Neural cell (in vitro differentiated cells): Measurements from ENCODE around the gene RPSA.

Source experiments
- EZH2 ChIP-seq: fragments of 200-600, 300-800 bp; shearing (Covaris generic), sonication (generic); IDR thresholded peaks from 2 replicates; pipeline ENCODE4 v1.6.1; 2014; ENCODE audit warnings: antibody characterized with exemption, low read length, borderline replicate concordance, mild to moderate bottlenecking; ENCODE audit not compliant: insufficient read depth, poor library complexity, severe bottlenecking
- POLR2AphosphoS5 ChIP-seq: IDR thresholded peaks from 2 replicates; pipeline ENCODE4 v1.6.1; 2012
- SMC3 ChIP-seq: fragments of 450-650 bp; conservative IDR thresholded peaks from 2 replicates; pipeline ENCODE4 v1.6.1; 2014; ENCODE audit warnings: antibody characterized with exemption, mild to moderate bottlenecking, moderate library complexity; ENCODE audit not compliant: poor library complexity
- TAF1 ChIP-seq: IDR thresholded peaks from 2 replicates; pipeline ENCODE4 v1.6.1; 2012; ENCODE audit warnings: low read depth
- TF ChIP-seq, protein P1 (sequence below): fragments of 450-650 bp; IDR thresholded peaks from 2 replicates; pipeline ENCODE4 v1.5.1; 2014; ENCODE audit warnings: antibody characterized with exemption, mild to moderate bottlenecking, moderate library complexity; ENCODE audit not compliant: poor library complexity, severe bottlenecking

DNA sequence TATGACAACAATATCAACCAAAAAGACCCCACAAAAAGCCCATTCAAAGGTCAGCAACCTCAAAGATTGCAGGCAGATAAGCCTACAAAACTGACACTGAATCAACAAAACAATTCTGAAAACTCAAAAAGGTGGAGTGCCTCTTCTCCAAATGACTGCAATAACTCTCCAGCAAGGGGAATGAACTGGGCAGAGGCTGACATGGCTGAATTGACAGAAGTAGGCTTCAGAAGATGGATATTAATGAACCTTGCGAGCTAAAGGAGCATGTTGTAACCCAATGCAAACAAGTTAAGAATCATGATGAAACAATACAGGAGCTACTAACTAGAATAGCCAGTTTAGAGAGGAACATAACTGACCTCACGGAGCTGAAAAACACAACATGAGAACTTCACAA lies 43.7 kb upstream of the RPSA start:
- TF ChIP-seq, protein P1, sequence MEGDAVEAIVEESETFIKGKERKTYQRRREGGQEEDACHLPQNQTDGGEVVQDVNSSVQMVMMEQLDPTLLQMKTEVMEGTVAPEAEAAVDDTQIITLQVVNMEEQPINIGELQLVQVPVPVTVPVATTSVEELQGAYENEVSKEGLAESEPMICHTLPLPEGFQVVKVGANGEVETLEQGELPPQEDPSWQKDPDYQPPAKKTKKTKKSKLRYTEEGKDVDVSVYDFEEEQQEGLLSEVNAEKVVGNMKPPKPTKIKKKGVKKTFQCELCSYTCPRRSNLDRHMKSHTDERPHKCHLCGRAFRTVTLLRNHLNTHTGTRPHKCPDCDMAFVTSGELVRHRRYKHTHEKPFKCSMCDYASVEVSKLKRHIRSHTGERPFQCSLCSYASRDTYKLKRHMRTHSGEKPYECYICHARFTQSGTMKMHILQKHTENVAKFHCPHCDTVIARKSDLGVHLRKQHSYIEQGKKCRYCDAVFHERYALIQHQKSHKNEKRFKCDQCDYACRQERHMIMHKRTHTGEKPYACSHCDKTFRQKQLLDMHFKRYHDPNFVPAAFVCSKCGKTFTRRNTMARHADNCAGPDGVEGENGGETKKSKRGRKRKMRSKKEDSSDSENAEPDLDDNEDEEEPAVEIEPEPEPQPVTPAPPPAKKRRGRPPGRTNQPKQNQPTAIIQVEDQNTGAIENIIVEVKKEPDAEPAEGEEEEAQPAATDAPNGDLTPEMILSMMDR, result no peak
- no peak for TF ChIP-seq POLR2AphosphoS5
- no peak for TF ChIP-seq EZH2
- no peak for TF ChIP-seq SMC3
- TF ChIP-seq TAF1, result no peak
